GM12873 (cell line): Measurements from ENCODE around the gene UQCRC2.
A peak's percentile ranks its signal among the peaks of the same experiment; 100 is the strongest.

Experiments
- TF ChIP-seq, protein P1 (sequence below): IDR thresholded peaks from 2 replicates; pipeline ENCODE4 v1.5.1; 2012; ENCODE audit warnings: low read depth, mild to moderate bottlenecking, moderate library complexity, low read length, control low read depth; ENCODE audit not compliant: insufficient read depth; ENCODE audit errors: missing control alignments

Gene UQCRC2

DNA sequence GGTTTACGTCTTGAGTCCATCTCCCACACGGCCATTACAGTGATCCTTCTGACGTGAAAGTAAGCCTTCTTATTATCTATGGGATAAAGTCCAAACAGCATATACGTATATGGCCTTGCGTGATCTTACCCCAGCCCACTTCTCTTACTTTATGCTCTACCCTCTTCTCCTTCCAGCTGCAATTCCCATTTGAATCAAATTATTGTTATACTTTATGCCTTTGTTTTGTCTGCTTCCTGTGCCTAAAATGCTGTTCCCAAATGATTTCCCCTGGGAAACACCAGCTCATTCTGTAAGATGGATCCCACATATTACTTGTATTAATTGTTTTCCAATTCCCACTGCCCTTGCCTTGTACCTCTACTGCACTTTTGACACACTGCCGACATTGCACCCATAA is 11.2 kb downstream of the UQCRC2 start:
- TF ChIP-seq, protein P1, sequence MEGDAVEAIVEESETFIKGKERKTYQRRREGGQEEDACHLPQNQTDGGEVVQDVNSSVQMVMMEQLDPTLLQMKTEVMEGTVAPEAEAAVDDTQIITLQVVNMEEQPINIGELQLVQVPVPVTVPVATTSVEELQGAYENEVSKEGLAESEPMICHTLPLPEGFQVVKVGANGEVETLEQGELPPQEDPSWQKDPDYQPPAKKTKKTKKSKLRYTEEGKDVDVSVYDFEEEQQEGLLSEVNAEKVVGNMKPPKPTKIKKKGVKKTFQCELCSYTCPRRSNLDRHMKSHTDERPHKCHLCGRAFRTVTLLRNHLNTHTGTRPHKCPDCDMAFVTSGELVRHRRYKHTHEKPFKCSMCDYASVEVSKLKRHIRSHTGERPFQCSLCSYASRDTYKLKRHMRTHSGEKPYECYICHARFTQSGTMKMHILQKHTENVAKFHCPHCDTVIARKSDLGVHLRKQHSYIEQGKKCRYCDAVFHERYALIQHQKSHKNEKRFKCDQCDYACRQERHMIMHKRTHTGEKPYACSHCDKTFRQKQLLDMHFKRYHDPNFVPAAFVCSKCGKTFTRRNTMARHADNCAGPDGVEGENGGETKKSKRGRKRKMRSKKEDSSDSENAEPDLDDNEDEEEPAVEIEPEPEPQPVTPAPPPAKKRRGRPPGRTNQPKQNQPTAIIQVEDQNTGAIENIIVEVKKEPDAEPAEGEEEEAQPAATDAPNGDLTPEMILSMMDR = no peak

GRCh38 chr16:21971856-21972255 is 18.7 kb downstream of the UQCRC2 start:
- TF ChIP-seq, protein P1 = no peak

GRCh38 chr16:21973945-21974344 is 20.8 kb downstream of the UQCRC2 start:
- TF ChIP-seq, protein P1 = no peak

DNA sequence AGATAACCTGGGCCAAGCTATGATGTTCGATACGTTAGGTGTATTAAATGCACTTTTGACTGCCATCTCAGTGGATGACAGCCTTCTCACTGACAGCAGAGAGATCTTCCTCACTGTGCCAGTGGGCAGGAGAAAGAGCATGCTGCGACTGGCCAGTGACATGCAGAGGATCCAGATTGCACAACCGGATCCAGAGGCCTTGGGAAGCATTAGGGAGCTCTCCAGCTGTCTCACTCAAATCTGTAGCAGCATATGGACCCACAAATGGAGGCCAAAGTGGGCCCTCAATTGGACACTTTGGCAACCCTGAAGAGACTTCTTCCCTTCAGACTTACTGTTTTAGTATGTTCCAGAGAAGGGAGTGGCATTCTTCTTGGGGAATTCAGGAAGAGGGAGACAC is 26.9 kb downstream of the UQCRC2 start:
- TF ChIP-seq, protein P1 = no peak

DNA sequence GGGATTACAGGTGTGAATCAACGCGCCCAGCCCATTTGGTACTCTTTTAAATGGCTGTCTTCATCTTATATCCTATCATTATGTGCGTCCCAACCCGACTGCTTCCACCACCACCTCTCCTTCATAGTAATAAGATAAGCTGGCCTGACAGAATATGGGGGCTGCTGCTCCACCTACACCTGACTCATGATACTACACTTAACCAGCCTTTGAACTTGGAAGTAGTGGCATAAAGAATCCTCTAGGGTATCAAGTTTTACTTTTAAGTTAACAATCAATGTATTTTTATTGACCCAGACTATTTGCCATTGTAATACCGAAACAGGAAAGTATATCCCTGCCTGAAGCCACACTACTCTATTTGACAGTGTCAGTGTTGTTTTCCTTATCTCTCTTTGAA is 28.9 kb downstream of the UQCRC2 start:
- TF ChIP-seq, protein P1 = peak; percentile 16

GRCh38 chr16:21984062-21984461 is 30.9 kb downstream of the UQCRC2 start:
- TF ChIP-seq, protein P1 = no peak

DNA sequence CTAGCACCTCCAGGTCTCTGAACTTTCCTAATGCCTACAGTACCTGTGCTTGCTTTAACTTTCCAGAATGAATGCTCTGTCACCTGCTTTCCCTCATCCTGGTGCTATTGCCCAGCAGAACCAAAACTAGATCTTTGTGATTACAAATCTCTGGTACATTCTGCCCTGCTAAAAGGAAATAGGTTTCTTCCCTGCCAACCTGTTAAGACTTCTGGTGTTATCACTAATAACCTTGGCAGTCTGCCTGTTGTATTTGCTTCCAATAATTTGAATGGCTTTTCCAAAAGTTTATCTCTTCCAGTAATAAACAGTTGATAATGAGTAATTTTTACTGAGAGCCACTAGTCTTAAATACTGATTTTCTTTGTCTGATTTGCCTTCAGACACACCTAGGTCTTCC is 32.4 kb downstream of the UQCRC2 start:
- TF ChIP-seq, protein P1 = no peak

DNA sequence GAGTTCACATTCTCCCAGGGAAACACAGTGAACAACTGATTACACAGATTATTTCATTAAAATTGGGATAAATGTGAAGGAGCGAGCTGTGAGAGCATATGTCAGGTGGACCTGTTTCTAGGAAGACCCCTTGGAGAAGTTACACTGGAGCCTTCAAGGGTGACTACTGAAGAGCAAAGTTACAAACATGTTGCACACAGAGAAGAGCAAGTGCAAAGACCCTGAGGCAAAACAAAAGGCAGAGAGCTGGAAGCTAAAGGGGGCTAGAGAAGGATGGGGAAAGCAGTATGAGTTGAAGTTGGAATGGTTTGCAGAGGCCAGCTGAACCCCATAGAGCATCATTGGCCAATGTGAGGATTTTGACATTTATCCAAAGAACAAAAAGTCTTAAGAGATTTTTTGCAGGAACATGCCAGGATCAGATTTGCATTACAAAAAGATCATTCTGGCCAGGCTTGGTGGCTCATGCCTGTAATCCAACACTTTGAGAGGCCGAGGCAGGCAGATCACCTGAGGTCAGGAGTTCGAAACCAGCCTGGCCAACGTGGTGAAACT is 33.6 kb downstream of the UQCRC2 start:
- TF ChIP-seq, protein P1 = no peak
